Endothelial cell (in vitro differentiated cells): Measurements from ENCODE around the gene NRXN3. TPM values are rescaled to one million over a fixed set of nuclear protein-coding genes. Genes with fewer than 3 reads are reported as not detected.

Experiments used
- DNase-seq: peaks from one replicate; pipeline ENCODE4 v3.0.0; 2021; ENCODE audit warnings: low spot score
- H3K27ac Mint-ChIP-seq: one replicate; pipeline ENCODE4 v1.8.0; 2021; ENCODE audit warnings: mixed read lengths, inconsistent platforms; ENCODE audit not compliant: unreplicated experiment
- H3K27me3 Mint-ChIP-seq: one replicate; pipeline ENCODE4 v1.8.0; 2021; ENCODE audit warnings: mild to moderate bottlenecking, moderate library complexity, mixed read lengths, inconsistent platforms; ENCODE audit not compliant: unreplicated experiment
- H3K36me3 Mint-ChIP-seq: one replicate; pipeline ENCODE4 v1.8.0; 2021; ENCODE audit warnings: mild to moderate bottlenecking, low read depth, mixed read lengths, inconsistent platforms; ENCODE audit not compliant: unreplicated experiment
- H3K4me1 Mint-ChIP-seq: one replicate; pipeline ENCODE4 v1.8.0; 2021; ENCODE audit warnings: mild to moderate bottlenecking, mixed read lengths, inconsistent platforms; ENCODE audit not compliant: unreplicated experiment
- H3K4me3 Mint-ChIP-seq: one replicate; pipeline ENCODE4 v1.8.0; 2021; ENCODE audit warnings: mild to moderate bottlenecking, mixed read lengths, inconsistent platforms; ENCODE audit not compliant: unreplicated experiment
- H3K9me3 Mint-ChIP-seq: one replicate; pipeline ENCODE4 v1.8.0; 2021; ENCODE audit warnings: mixed read lengths, inconsistent platforms; ENCODE audit not compliant: unreplicated experiment
- CTCF ChIP-seq: fragments of 200-600 bp; sonication (generic); IDR thresholded peaks from one replicate; pipeline ENCODE4 v1.5.0; 2021; ENCODE audit warnings: antibody characterized with exemption; ENCODE audit not compliant: unreplicated experiment
- total RNA-seq: library from RNA; stranded (reverse); fragmentation: NEBNext Ultra II Directional; extraction: Animal tissue kit (Norgen Biotek cat#: 25700); gene quantifications from one replicate; pipeline ENCODE4 v1.2.1, GENCODE V29; 2021; ENCODE audit not compliant: unreplicated experiment

The NRXN3 gene
- total RNA-seq, 1 donor from 2014 or later: 2.3 TPM

- no peaks in the 10 kb centered on the region for H3K27me3 Mint-ChIP-seq
- DNase-seq: no peak
- no peak overlapping the region for H3K27ac Mint-ChIP-seq
- no peaks in the 10 kb centered on the region for H3K36me3 Mint-ChIP-seq
- no peaks in the 10 kb centered on the region for H3K9me3 Mint-ChIP-seq
- H3K4me1 Mint-ChIP-seq: no peaks in the 10 kb centered on the region
- TF ChIP-seq CTCF: no peak
- no peak overlapping the region for H3K4me3 Mint-ChIP-seq
Measured at GRCh38 chr14:79118291-79118690, 948.1 kb downstream of the NRXN3 start.

GRCh38 chr14:79134361-79134760 lies 964.2 kb downstream of the NRXN3 start:
- no peak for DNase-seq
- Mint-ChIP-seq H3K4me1 (no peaks in the 10 kb centered on the region), H3K4me3 (no peak overlapping the region), H3K36me3 (no peaks in the 10 kb centered on the region), H3K27me3 (no peaks in the 10 kb centered on the region), H3K9me3 (no peaks in the 10 kb centered on the region), H3K27ac (no peak overlapping the region)
- no peak for TF ChIP-seq CTCF

- Mint-ChIP-seq H3K4me1 (peaks cover 7% of the 10 kb centered on the region), H3K27me3 (no peaks in the 10 kb centered on the region), H3K27ac (no peak overlapping the region), H3K4me3 (no peak overlapping the region), H3K36me3 (no peaks in the 10 kb centered on the region), H3K9me3 (no peaks in the 10 kb centered on the region)
- no peak for TF ChIP-seq CTCF
- DNase-seq: no peak
Measured at GRCh38 chr14:79136071-79137044, 966.2 kb downstream of the NRXN3 start.

- no peaks in the 10 kb centered on the region for H3K27me3 Mint-ChIP-seq
- no peak for TF ChIP-seq CTCF
- no peak for DNase-seq
- H3K4me3 Mint-ChIP-seq: no peak overlapping the region
- no peaks in the 10 kb centered on the region for H3K36me3 Mint-ChIP-seq
- no peak overlapping the region for H3K27ac Mint-ChIP-seq
- peaks cover 7% of the 10 kb centered on the region for H3K4me1 Mint-ChIP-seq
- H3K9me3 Mint-ChIP-seq: no peaks in the 10 kb centered on the region
Measured at GRCh38 chr14:79137045-79137430, 966.9 kb downstream of the NRXN3 start.

- Mint-ChIP-seq H3K4me3 (no peak overlapping the region), H3K27ac (no peak overlapping the region), H3K4me1 (peaks cover 7% of the 10 kb centered on the region), H3K9me3 (no peaks in the 10 kb centered on the region), H3K36me3 (no peaks in the 10 kb centered on the region), H3K27me3 (peaks cover 2% of the 10 kb centered on the region)
- DNase-seq: no peak
- no peak for TF ChIP-seq CTCF
Measured at GRCh38 chr14:79137836-79138235, 967.7 kb downstream of the NRXN3 start.
